ENCODE measurements around the gene GRIA4.
"Not testable (repeated sequence)": the region's sequence is repeated elsewhere in the genome, so short reads cannot be mapped to it uniquely, and the experiment has no call there.

The GRIA4 gene

DNA sequence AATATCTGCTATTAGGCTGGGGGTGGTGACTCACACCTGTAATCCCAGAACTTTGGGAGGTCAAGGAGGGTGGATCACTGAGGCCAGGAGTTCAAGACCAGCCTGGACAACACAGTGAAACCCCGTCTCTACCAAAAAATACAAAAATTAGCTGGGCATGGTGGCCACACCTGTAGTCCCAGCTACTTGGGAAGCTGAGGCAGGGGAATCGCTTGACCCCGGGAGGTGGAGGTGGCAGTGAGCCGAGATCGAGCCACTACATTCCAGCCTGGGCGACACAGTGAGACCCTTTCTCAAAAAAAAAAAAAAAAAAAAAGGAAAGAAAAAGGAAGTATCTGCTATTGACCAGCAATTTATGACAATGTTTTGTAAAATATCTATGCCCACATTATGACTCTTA, 176.0 kb downstream of the GRIA4 start:
- not testable (repeated sequence) for H3K36me3 ChIP-seq (ENCODE audit: control insufficient read depth, insufficient read depth, low read length); H3K27me3 ChIP-seq (ENCODE audit: control insufficient read depth, insufficient read depth, low read length); H3K9ac ChIP-seq (ENCODE audit: low read depth, low read length); H3K4me3 ChIP-seq (ENCODE audit: low read depth, low read length); H3K4me1 ChIP-seq (ENCODE audit: control insufficient read depth, insufficient read depth, low read length); H3K27ac ChIP-seq (ENCODE audit: low read depth, low read length); H3K9me3 ChIP-seq (ENCODE audit: control insufficient read depth, insufficient read depth, low read length)

DNA sequence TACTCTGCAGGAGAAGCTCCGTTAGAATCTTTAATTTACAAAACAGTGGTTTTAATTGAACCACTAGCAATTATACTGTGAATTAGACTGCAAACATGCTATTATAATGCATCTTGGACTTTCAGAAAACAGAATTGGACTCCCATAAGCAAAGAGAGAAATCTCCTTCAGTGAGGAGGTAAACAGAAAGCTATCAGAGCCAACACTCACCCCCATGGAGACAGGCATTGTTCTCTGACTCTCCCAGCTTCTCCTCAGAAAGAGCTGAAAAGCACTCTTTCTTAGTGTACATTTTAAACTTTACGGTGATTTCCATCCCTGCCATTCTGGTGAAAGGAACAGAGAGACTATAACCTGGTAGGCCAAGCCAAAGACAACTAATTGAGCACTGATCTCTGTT, 176.9 kb downstream of the GRIA4 start:
- Histone ChIP-seq H3K9ac (ENCODE audit: low read depth, low read length) (no peak overlapping the region), H3K27ac (ENCODE audit: low read depth, low read length) (peak overlapping the region; percentile 13), H3K36me3 (ENCODE audit: control insufficient read depth, insufficient read depth, low read length) (no peaks in the 10 kb centered on the region), H3K4me3 (ENCODE audit: low read depth, low read length) (no peak overlapping the region), H3K9me3 (ENCODE audit: control insufficient read depth, insufficient read depth, low read length) (no peaks in the 10 kb centered on the region), H3K27me3 (ENCODE audit: control insufficient read depth, insufficient read depth, low read length) (no peaks in the 10 kb centered on the region), H3K4me1 (ENCODE audit: control insufficient read depth, insufficient read depth, low read length) (peaks cover 7% of the 10 kb centered on the region; the same call in 1 of the 2 replicates)

DNA sequence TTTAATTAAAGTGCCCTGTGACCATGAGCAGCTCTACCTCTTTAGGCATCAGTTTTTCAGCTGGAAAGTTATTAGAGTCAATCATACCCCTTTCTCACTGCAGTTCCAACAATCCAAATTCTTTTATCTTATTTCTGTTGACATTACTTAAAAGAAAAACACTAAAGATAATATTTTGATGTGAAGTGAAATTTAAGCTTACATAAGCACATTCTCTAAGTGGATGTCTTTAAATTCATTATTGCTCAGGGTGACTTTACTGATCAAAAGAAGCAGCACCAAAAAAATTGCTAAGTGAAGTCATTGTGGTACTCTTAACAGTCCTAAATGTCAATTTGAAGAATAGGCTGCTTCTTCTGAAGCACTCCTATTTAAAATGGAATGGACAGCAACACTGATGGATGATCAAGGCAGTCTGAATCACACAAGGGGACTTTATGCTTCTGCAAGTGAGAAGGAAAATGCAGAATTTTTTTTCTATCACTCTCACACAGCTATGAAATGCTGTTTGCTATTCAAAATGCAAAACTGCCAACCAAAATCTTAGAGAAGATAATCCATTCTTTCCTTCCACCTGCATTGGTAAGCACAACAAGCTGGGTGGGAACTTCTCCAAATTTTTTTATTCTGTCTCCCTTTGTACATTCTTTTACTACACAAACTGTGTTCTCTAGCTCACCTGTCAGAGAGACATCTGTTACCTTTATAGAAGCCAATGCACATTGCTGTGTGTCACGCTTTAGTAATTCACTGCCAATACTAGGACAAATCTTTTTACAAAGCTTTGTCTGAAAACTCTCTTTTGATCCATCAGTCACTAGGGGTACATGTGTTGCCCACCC, 179.9 kb downstream of the GRIA4 start:
- no peaks in the 10 kb centered on the region for H3K36me3 ChIP-seq (ENCODE audit: control insufficient read depth, insufficient read depth, low read length)
- no peak overlapping the region for H3K9ac ChIP-seq (ENCODE audit: low read depth, low read length)
- peaks cover 7% of the 10 kb centered on the region; the same call in 1 of the 2 replicates for H3K4me1 ChIP-seq (ENCODE audit: control insufficient read depth, insufficient read depth, low read length)
- no peak overlapping the region for H3K27ac ChIP-seq (ENCODE audit: low read depth, low read length)
- H3K9me3 ChIP-seq (ENCODE audit: control insufficient read depth, insufficient read depth, low read length) = no peaks in the 10 kb centered on the region
- no peak overlapping the region for H3K4me3 ChIP-seq (ENCODE audit: low read depth, low read length)
- H3K27me3 ChIP-seq (ENCODE audit: control insufficient read depth, insufficient read depth, low read length) = no peaks in the 10 kb centered on the region

DNA sequence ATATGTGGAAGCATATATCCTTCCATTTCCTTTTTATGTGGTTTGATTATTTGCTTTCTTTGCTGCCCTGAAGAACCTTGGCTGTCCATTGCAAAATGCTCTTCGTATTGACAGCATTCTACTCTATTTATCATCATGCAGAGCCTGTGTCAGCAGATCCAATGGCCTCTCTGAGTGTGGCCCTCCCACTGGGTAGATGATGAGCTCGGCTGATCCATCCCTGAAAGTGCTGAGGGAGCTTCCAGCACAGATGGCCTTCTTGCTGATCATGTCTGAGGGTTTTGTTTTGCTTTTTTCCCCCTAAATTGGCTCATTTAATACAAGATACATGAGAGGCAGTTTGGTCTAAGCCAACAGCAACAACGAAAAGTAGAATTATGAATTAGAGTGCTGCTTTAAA, 181.0 kb downstream of the GRIA4 start:
- H3K9ac ChIP-seq (ENCODE audit: low read depth, low read length) = no peak overlapping the region
- H3K4me3 ChIP-seq (ENCODE audit: low read depth, low read length) = no peak overlapping the region
- no peaks in the 10 kb centered on the region for H3K9me3 ChIP-seq (ENCODE audit: control insufficient read depth, insufficient read depth, low read length)

DNA sequence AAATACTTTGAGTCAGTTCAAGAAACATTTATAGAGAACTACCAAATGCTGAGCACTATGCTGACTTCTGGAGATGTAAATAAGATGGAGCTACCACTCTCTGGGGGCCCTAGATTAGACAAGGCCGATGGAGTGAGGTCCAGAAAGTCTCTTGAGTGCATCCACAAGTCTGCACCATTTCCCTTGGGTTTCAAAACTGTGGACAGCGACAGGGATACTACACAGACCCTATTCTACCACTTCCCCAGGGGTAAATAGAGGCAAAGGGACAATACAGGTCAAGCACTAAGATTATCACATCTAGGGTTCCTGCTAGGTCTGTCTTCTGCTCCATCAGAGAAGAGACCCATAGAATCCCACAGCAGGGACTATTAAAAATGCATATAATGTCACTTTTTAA, 183.2 kb downstream of the GRIA4 start:
- Histone ChIP-seq H3K4me1 (ENCODE audit: control insufficient read depth, insufficient read depth, low read length) (no peaks in the 10 kb centered on the region; the same call in 1 of the 2 replicates), H3K27me3 (ENCODE audit: control insufficient read depth, insufficient read depth, low read length) (no peaks in the 10 kb centered on the region), H3K27ac (ENCODE audit: low read depth, low read length) (no peak overlapping the region), H3K36me3 (ENCODE audit: control insufficient read depth, insufficient read depth, low read length) (no peaks in the 10 kb centered on the region), H3K9ac (ENCODE audit: low read depth, low read length) (no peak overlapping the region), H3K4me3 (ENCODE audit: low read depth, low read length) (no peak overlapping the region), H3K9me3 (ENCODE audit: control insufficient read depth, insufficient read depth, low read length) (no peaks in the 10 kb centered on the region)

More for the DNA sequence above, 181.0 kb downstream of the GRIA4 start:
- Histone ChIP-seq H3K36me3 (ENCODE audit: control insufficient read depth, insufficient read depth, low read length) (no peaks in the 10 kb centered on the region), H3K27ac (ENCODE audit: low read depth, low read length) (no peak overlapping the region), H3K4me1 (ENCODE audit: control insufficient read depth, insufficient read depth, low read length) (peaks cover 7% of the 10 kb centered on the region; the same call in 1 of the 2 replicates), H3K27me3 (ENCODE audit: control insufficient read depth, insufficient read depth, low read length) (no peaks in the 10 kb centered on the region)

DNA sequence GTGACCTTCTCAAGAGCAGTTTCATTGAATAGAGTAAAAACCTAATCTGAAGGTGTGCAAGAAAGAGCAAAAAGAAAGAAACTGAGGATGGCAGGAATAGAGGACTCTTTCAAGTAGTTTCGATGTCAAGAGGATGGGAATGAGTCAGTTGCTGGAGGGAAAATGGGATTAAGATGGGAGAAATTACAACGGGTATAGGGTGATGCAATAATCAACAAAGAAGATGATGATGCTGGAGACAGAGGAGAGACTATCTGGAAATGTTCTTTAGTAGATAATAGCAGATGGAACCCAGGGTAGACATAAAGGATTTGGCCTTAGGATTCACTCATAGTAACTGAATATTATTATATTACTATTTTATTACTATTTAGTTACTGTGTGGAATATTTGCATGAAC, 189.4 kb downstream of the GRIA4 start:
- H3K4me1 ChIP-seq (ENCODE audit: control insufficient read depth, insufficient read depth, low read length) = peaks cover 8% of the 10 kb centered on the region
- H3K36me3 ChIP-seq (ENCODE audit: control insufficient read depth, insufficient read depth, low read length) = no peaks in the 10 kb centered on the region
- no peak overlapping the region for H3K27ac ChIP-seq (ENCODE audit: low read depth, low read length)
- H3K9me3 ChIP-seq (ENCODE audit: control insufficient read depth, insufficient read depth, low read length) = no peaks in the 10 kb centered on the region
- no peak overlapping the region for H3K9ac ChIP-seq (ENCODE audit: low read depth, low read length)
- no peak overlapping the region for H3K4me3 ChIP-seq (ENCODE audit: low read depth, low read length)
- no peaks in the 10 kb centered on the region for H3K27me3 ChIP-seq (ENCODE audit: control insufficient read depth, insufficient read depth, low read length)

DNA sequence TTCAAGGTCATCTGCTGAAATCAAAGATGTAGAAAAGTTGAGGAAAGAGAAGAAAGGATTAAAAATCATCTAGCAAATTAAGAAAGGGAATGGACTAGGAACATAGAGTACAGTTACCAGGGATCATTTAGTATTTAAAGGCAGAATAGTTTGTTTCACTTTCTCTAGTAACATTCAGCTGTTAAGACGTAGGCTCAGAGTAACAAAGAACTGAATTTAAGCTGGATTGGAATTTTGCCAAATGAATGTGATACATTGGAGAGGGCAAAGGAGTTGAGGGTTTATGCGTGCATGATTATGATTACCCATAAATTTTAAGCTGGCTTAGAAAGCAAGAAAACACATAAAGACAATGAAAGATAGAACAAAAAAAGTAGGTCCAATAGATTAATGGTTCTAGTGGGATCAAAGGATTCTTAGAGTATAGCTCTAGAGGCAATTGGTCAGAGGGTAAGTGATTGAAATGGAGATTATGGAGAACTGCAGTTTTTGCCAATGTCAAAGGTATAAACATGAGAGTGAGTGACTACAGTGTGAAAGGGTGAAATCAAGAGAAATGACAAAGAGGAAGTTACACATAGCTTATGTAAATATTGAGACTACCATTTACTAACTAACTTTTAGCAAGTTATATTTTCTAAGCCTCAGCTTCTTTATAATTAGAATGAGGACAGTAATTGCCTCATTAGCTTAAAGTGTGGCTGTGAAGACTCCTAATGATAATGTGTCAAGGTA, 190.0 kb downstream of the GRIA4 start:
- Histone ChIP-seq H3K27me3 (ENCODE audit: control insufficient read depth, insufficient read depth, low read length) (no peaks in the 10 kb centered on the region), H3K9ac (ENCODE audit: low read depth, low read length) (no peak overlapping the region), H3K4me3 (ENCODE audit: low read depth, low read length) (no peak overlapping the region), H3K36me3 (ENCODE audit: control insufficient read depth, insufficient read depth, low read length) (no peaks in the 10 kb centered on the region), H3K27ac (ENCODE audit: low read depth, low read length) (no peak overlapping the region), H3K9me3 (ENCODE audit: control insufficient read depth, insufficient read depth, low read length) (no peaks in the 10 kb centered on the region), H3K4me1 (ENCODE audit: control insufficient read depth, insufficient read depth, low read length) (peaks cover 8% of the 10 kb centered on the region)

DNA sequence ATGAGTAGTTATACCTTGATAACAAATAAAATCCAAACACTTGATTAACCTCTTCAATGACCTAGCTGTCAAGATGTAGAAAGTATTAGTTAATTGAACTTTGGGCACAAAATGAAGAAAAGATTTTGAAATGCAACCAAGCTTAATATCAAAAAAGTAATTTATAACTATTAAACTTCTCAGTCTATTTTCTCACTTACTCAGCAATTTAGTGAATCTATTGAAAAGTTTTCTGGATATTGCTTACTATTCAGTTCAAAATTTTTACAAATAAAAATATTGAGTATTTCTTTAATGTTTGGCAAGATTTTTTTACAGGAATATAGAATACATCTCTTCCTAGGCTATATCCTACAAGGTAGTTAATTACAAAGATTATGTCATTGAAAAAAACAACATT, 192.5 kb downstream of the GRIA4 start:
- Histone ChIP-seq H3K9me3 (ENCODE audit: control insufficient read depth, insufficient read depth, low read length) (no peaks in the 10 kb centered on the region), H3K27ac (ENCODE audit: low read depth, low read length) (no peak overlapping the region), H3K4me3 (ENCODE audit: low read depth, low read length) (no peak overlapping the region), H3K36me3 (ENCODE audit: control insufficient read depth, insufficient read depth, low read length) (no peaks in the 10 kb centered on the region), H3K9ac (ENCODE audit: low read depth, low read length) (no peak overlapping the region), H3K4me1 (ENCODE audit: control insufficient read depth, insufficient read depth, low read length) (peaks cover 8% of the 10 kb centered on the region), H3K27me3 (ENCODE audit: control insufficient read depth, insufficient read depth, low read length) (no peaks in the 10 kb centered on the region)

DNA sequence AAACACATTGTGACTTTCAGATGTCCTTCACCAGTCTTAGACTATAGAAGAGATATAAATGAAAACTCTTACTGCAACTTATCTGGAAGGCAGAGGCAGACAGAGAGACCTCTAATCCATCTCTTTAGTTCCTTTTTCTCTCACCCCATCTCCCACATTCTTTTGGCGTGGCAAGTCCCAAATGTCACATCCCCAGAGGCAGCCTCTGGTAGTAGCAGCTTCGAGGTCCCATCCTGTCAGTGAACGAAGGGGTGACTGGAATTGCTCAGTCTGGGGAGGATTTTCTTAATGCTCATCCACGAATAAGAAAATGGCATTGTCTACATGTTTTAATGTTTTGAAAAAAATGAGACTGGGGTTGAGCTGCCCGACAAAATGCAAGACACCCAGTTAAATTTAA, 201.4 kb downstream of the GRIA4 start:
- no peaks in the 10 kb centered on the region for H3K9me3 ChIP-seq (ENCODE audit: control insufficient read depth, insufficient read depth, low read length)
- no peaks in the 10 kb centered on the region for H3K4me1 ChIP-seq (ENCODE audit: control insufficient read depth, insufficient read depth, low read length)
- no peak overlapping the region for H3K4me3 ChIP-seq (ENCODE audit: low read depth, low read length)
- H3K27me3 ChIP-seq (ENCODE audit: control insufficient read depth, insufficient read depth, low read length) = no peaks in the 10 kb centered on the region
- no peak overlapping the region for H3K9ac ChIP-seq (ENCODE audit: low read depth, low read length)
- H3K36me3 ChIP-seq (ENCODE audit: control insufficient read depth, insufficient read depth, low read length) = no peaks in the 10 kb centered on the region
- no peak overlapping the region for H3K27ac ChIP-seq (ENCODE audit: low read depth, low read length)

DNA sequence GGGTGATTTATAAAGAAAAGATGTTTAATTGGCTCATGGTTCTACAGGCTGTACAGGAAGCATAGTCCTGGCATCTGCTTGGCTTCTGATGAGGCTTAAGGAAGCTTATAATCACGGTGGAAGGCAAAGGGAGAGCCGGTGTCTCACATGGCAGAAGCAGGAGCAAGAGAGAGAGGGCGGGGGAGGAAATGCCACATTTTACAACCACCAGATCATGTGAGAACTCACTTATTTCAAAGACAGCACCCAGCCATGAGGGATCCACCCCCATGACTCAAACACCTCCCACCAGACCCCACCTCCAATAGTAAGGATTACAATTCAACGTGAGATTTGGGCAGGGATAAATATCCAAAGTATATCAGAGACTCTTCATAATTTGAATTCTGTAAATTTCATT, 211.5 kb downstream of the GRIA4 start:
- H3K4me3 ChIP-seq (ENCODE audit: low read depth, low read length) = no peak overlapping the region

DNA sequence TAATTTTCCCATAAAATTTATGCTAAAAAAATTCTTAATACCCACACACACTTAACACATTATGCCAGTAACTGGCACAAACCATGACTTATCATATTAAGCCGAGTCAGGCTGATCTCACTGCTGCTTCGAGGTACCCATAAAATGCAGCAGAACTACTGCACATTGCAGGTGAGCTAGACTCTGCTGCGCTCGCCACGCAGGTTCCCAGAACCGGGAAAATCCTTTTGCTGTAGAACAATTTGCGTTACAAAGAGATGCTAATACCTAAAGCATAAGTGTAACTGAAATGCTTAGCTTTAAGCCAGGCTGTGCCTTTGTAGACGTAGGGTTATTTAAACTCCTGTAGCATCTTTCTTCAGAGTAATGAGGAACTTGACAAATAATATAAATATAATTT, 211.9 kb downstream of the GRIA4 start:
- peaks cover 23% of the 10 kb centered on the region; the same call in 1 of the 2 replicates for H3K4me1 ChIP-seq (ENCODE audit: control insufficient read depth, insufficient read depth, low read length)
- H3K9ac ChIP-seq (ENCODE audit: low read depth, low read length) = no peak overlapping the region
- H3K27me3 ChIP-seq (ENCODE audit: control insufficient read depth, insufficient read depth, low read length) = no peaks in the 10 kb centered on the region
- no peak overlapping the region for H3K27ac ChIP-seq (ENCODE audit: low read depth, low read length)
- H3K4me3 ChIP-seq (ENCODE audit: low read depth, low read length) = peak overlapping the region; percentile 14; the same call in 1 of the 2 replicates
- no peaks in the 10 kb centered on the region for H3K36me3 ChIP-seq (ENCODE audit: control insufficient read depth, insufficient read depth, low read length)
- H3K9me3 ChIP-seq (ENCODE audit: control insufficient read depth, insufficient read depth, low read length) = 0 out of 2 replicates have a peak, but pooled peaks cover 3% of the 10 kb centered on the region

More for the DNA sequence above, 211.5 kb downstream of the GRIA4 start:
- Histone ChIP-seq H3K9me3 (ENCODE audit: control insufficient read depth, insufficient read depth, low read length) (0 out of 2 replicates have a peak, but pooled peaks cover 3% of the 10 kb centered on the region), H3K27ac (ENCODE audit: low read depth, low read length) (no peak overlapping the region), H3K27me3 (ENCODE audit: control insufficient read depth, insufficient read depth, low read length) (no peaks in the 10 kb centered on the region), H3K9ac (ENCODE audit: low read depth, low read length) (no peak overlapping the region), H3K36me3 (ENCODE audit: control insufficient read depth, insufficient read depth, low read length) (no peaks in the 10 kb centered on the region), H3K4me1 (ENCODE audit: control insufficient read depth, insufficient read depth, low read length) (peaks cover 23% of the 10 kb centered on the region; the same call in 1 of the 2 replicates)
